Duodenal mucosa (tissue), 2 donors: Measurements from ENCODE around the gene MEIS1.

ENCODE experiments used
- H3K27ac ChIP-seq: one replicate; pipeline ENCODE4 v1.7.0; 2013; ENCODE audit warnings: low read depth, low read length
- H3K27me3 ChIP-seq, 2 donors: one replicate each; pipeline ENCODE4 v1.7.0; 2013; ENCODE audit warnings: low read length in 2 of 2, control low read depth in 1 of 2; ENCODE audit not compliant: insufficient read depth in 2 of 2, control insufficient read depth in 1 of 2
- H3K36me3 ChIP-seq, 2 donors: one replicate each; pipeline ENCODE4 v1.7.0; 2013; ENCODE audit warnings: low read length in 2 of 2, control low read depth in 1 of 2; ENCODE audit not compliant: insufficient read depth in 2 of 2, control insufficient read depth in 1 of 2
- H3K4me1 ChIP-seq, 2 donors: one replicate each; pipeline ENCODE4 v1.7.0; 2013; ENCODE audit warnings: low read length in 2 of 2, control low read depth in 1 of 2; ENCODE audit not compliant: insufficient read depth in 2 of 2, control insufficient read depth in 1 of 2
- H3K4me3 ChIP-seq, 2 donors: one replicate each; pipeline ENCODE4 v1.7.0; 2013; ENCODE audit warnings: low read length in 2 of 2, low read depth in 1 of 2
- H3K9ac ChIP-seq, 2 donors: one replicate each; pipeline ENCODE4 v1.7.0; 2013; ENCODE audit warnings: low read length in 2 of 2, low read depth in 1 of 2
- H3K9me3 ChIP-seq, 2 donors: one replicate each; pipeline ENCODE4 v1.7.0; 2013; ENCODE audit warnings: low read length in 2 of 2, control low read depth in 1 of 2; ENCODE audit not compliant: control insufficient read depth in 1 of 2

MEIS1 gene

GRCh38 chr2:66431846-66432587 is 2.9 kb upstream of the MEIS1 start:
- Histone ChIP-seq H3K36me3 (no peaks in the 10 kb centered on the region), H3K27me3 (peaks cover 35 to 58% of the 10 kb centered on the region in 2 donors), H3K4me3 (peak overlapping the region in 1 of 2 donors; percentile 76), H3K27ac (no peak overlapping the region), H3K9ac (no peak overlapping the region), H3K9me3 (no peaks in the 10 kb centered on the region), H3K4me1 (peaks cover 8 to 25% of the 10 kb centered on the region in 2 donors)

GRCh38 chr2:66432801-66433694 is 1.9 kb upstream of the MEIS1 start:
- no peaks in the 10 kb centered on the region for H3K36me3 ChIP-seq
- peaks cover 44 to 62% of the 10 kb centered on the region in 2 donors for H3K27me3 ChIP-seq
- H3K9ac ChIP-seq = peak overlapping the region in 1 of 2 donors; percentile 63
- H3K4me3 ChIP-seq = peak overlapping the region; percentile 76 to 77
- H3K27ac ChIP-seq = peak overlapping the region; percentile 73
- H3K4me1 ChIP-seq = peaks cover 8 to 25% of the 10 kb centered on the region in 2 donors
- no peaks in the 10 kb centered on the region for H3K9me3 ChIP-seq

- peaks cover 8 to 25% of the 10 kb centered on the region in 2 donors for H3K4me1 ChIP-seq
- H3K9ac ChIP-seq = peak overlapping the region; percentile 27 to 63
- peaks cover 43 to 64% of the 10 kb centered on the region in 2 donors for H3K27me3 ChIP-seq
- H3K9me3 ChIP-seq = no peaks in the 10 kb centered on the region
- H3K27ac ChIP-seq = peak overlapping the region; percentile 73
- H3K36me3 ChIP-seq = no peaks in the 10 kb centered on the region
- H3K4me3 ChIP-seq = peak overlapping the region; percentile 76 to 77
These were observed 1.3 kb upstream of the MEIS1 start for GRCh38 chr2:66433695-66433944.

- peaks cover 8 to 25% of the 10 kb centered on the region in 2 donors for H3K4me1 ChIP-seq
These were observed 813 bp upstream of the MEIS1 start for GRCh38 chr2:66433945-66434678.

GRCh38 chr2:66435549-66435875 is 587 bp downstream of the MEIS1 start:
- Histone ChIP-seq H3K9ac (peak overlapping the region; percentile 51 to 59), H3K36me3 (no peaks in the 10 kb centered on the region), H3K27me3 (peaks cover 42 to 73% of the 10 kb centered on the region in 2 donors), H3K4me3 (peak overlapping the region; percentile 76 to 77), H3K27ac (no peak overlapping the region), H3K4me1 (peaks cover 8 to 25% of the 10 kb centered on the region in 2 donors), H3K9me3 (no peaks in the 10 kb centered on the region)

More at GRCh38 chr2:66433945-66434678, 813 bp upstream of the MEIS1 start:
- Histone ChIP-seq H3K36me3 (no peaks in the 10 kb centered on the region), H3K27ac (peak overlapping the region; percentile 73), H3K9me3 (no peaks in the 10 kb centered on the region), H3K9ac (peak overlapping the region; percentile 52 to 63), H3K27me3 (peaks cover 40 to 63% of the 10 kb centered on the region in 2 donors), H3K4me3 (peak overlapping the region; percentile 76 to 77)

- H3K27ac ChIP-seq = no peak overlapping the region
- H3K4me3 ChIP-seq = peak overlapping the region; percentile 76 to 77
- H3K27me3 ChIP-seq = peaks cover 47 to 78% of the 10 kb centered on the region in 2 donors
- no peaks in the 10 kb centered on the region for H3K9me3 ChIP-seq
- H3K4me1 ChIP-seq = peaks cover 8 to 25% of the 10 kb centered on the region in 2 donors
- H3K36me3 ChIP-seq = no peaks in the 10 kb centered on the region
- peak overlapping the region in 1 of 2 donors; percentile 59 for H3K9ac ChIP-seq
These were observed 1.0 kb downstream of the MEIS1 start for GRCh38 chr2:66435963-66436362.

GRCh38 chr2:66436581-66437001 is 1.7 kb downstream of the MEIS1 start:
- H3K27ac ChIP-seq = no peak overlapping the region
- peak overlapping the region; percentile 76 to 77 for H3K4me3 ChIP-seq
- H3K9ac ChIP-seq = peak overlapping the region in 1 of 2 donors; percentile 59
- no peaks in the 10 kb centered on the region for H3K36me3 ChIP-seq
- peaks cover 8 to 25% of the 10 kb centered on the region in 2 donors for H3K4me1 ChIP-seq
- no peaks in the 10 kb centered on the region for H3K9me3 ChIP-seq
- peaks cover 48 to 84% of the 10 kb centered on the region in 2 donors for H3K27me3 ChIP-seq

- Histone ChIP-seq H3K9ac (peak overlapping the region; percentile 12 to 59), H3K4me3 (peak overlapping the region; percentile 62 to 76), H3K27me3 (peaks cover 47 to 84% of the 10 kb centered on the region in 2 donors), H3K36me3 (no peaks in the 10 kb centered on the region), H3K4me1 (peaks cover 8 to 23% of the 10 kb centered on the region in 2 donors), H3K27ac (no peak overlapping the region), H3K9me3 (no peaks in the 10 kb centered on the region)
These were observed 2.3 kb downstream of the MEIS1 start for GRCh38 chr2:66437109-66437690.

- peaks cover 42 to 85% of the 10 kb centered on the region in 2 donors for H3K27me3 ChIP-seq
- peak overlapping the region; percentile 41 for H3K27ac ChIP-seq
- H3K4me3 ChIP-seq = peak overlapping the region; percentile 62 to 76
- H3K9me3 ChIP-seq = no peaks in the 10 kb centered on the region
- peaks cover 8 to 18% of the 10 kb centered on the region in 2 donors for H3K4me1 ChIP-seq
- H3K9ac ChIP-seq = peak overlapping the region; percentile 12 to 49
- no peaks in the 10 kb centered on the region for H3K36me3 ChIP-seq
These were observed 3.0 kb downstream of the MEIS1 start for GRCh38 chr2:66437691-66438497.
